ENCODE measurements around the gene PAN2. TPM values are rescaled to one million over a fixed set of nuclear protein-coding genes. Genes with fewer than 3 reads are reported as not detected.
"Not testable (repeated sequence)": the region's sequence is repeated elsewhere in the genome, so short reads cannot be mapped to it uniquely, and the experiment has no call there.

Gene PAN2
- total RNA-seq, 2 donors from 2014 or later, result 39.8 to 42.7 TPM

DNA sequence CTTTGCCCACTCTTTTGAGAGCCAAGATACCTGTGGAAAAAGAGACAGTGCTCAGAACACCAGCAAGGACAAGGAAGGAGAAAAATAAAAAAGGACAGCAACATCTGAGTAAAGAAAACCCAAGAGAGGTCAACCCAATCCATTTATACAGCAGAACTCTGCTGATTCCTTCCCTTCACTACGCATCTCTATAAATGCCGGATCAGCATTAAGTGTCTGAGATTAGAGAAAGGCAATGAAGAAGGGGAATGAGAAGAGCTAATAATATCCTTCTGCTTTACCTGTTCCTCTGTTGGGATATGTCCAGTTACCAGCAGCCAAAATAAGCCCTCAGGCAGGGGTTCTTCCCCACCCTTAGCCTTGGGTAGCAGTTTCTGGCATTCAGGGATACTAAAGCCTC is 51.2 kb downstream of the PAN2 start:
- Histone ChIP-seq H3K27me3 (replicated peaks; ENCODE audit: insufficient read depth) (no peaks in the 10 kb centered on the region), H3K27ac (no peak overlapping the region), H3K9me3 (no peaks in the 10 kb centered on the region), H3K36me3 (peaks cover 52% of the 10 kb centered on the region), H3K4me1 (ENCODE audit: control insufficient read depth in 1 of 2, low read depth in 2 of 2) (no peaks in the 10 kb centered on the region), H3K4me3 (no peak overlapping the region)
- TF ChIP-seq, protein P1, sequence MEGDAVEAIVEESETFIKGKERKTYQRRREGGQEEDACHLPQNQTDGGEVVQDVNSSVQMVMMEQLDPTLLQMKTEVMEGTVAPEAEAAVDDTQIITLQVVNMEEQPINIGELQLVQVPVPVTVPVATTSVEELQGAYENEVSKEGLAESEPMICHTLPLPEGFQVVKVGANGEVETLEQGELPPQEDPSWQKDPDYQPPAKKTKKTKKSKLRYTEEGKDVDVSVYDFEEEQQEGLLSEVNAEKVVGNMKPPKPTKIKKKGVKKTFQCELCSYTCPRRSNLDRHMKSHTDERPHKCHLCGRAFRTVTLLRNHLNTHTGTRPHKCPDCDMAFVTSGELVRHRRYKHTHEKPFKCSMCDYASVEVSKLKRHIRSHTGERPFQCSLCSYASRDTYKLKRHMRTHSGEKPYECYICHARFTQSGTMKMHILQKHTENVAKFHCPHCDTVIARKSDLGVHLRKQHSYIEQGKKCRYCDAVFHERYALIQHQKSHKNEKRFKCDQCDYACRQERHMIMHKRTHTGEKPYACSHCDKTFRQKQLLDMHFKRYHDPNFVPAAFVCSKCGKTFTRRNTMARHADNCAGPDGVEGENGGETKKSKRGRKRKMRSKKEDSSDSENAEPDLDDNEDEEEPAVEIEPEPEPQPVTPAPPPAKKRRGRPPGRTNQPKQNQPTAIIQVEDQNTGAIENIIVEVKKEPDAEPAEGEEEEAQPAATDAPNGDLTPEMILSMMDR (IDR thresholded peaks at IDR 0.05), result no peak
- DNase-seq (ENCODE audit: low spot score) (no peak), ATAC-seq (ENCODE audit: insufficient number of reproducible peaks, low FRiP score, low read depth) (no peak)

DNA sequence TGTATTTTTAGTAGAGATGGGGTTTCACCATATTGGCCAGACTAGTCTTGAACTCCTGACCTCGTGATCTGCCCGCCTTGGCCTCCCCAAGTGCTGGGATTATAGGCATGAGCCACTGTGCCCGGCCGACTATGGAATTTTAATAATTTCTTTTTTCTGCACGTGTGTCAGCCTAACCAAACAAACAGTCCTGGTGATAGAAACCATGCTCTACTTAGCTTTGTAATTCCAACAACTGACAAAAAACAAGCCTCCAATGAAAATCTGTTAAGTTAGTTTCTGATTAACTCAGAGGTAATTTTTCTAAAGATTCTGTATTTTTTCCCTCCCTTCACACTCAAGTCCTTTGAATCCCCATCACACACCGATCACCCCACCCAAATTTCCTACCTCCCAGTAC is 51.8 kb downstream of the PAN2 start:
- Histone ChIP-seq H3K4me1 (ENCODE audit: control insufficient read depth in 1 of 2, low read depth in 2 of 2) (no peaks in the 10 kb centered on the region), H3K9me3 (no peaks in the 10 kb centered on the region), H3K27ac (no peak overlapping the region), H3K4me3 (no peak overlapping the region), H3K27me3 (replicated peaks; ENCODE audit: insufficient read depth) (no peaks in the 10 kb centered on the region), H3K36me3 (peaks cover 52% of the 10 kb centered on the region)
- TF ChIP-seq, protein P1 (IDR thresholded peaks at IDR 0.05), result no peak
- ATAC-seq (ENCODE audit: insufficient number of reproducible peaks, low FRiP score, low read depth) (no peak), DNase-seq (ENCODE audit: low spot score) (no peak)

DNA sequence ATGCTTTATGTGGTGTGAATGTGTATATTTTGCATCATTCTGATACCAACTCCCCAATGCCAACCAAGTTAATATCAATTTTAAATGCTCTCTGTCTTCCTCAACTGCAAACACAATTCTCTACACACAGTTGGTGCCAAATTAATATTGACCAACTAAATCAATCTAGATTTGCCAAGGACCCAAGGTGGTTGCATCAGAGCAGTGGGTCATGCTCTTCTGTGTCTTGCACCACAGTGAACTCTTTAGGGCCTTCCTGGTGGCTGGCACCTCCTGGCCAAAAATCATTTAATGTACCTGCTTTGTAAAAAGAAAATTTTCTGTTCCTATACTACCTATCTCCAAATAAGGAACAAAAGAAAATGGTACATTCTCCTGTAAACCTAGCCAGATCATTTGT is 53.0 kb downstream of the PAN2 start:
- H3K36me3 ChIP-seq, result peaks cover 61% of the 10 kb centered on the region
- no peaks in the 10 kb centered on the region for H3K9me3 ChIP-seq
- H3K27ac ChIP-seq, result no peak overlapping the region
- ATAC-seq (ENCODE audit: insufficient number of reproducible peaks, low FRiP score, low read depth) (no peak), DNase-seq (ENCODE audit: low spot score) (no peak)
- TF ChIP-seq, protein P1 (IDR thresholded peaks at IDR 0.05), result no peak
- no peaks in the 10 kb centered on the region for H3K4me1 ChIP-seq (ENCODE audit: control insufficient read depth in 1 of 2, low read depth in 2 of 2)
- no peaks in the 10 kb centered on the region for H3K27me3 ChIP-seq (replicated peaks; ENCODE audit: insufficient read depth)
- no peak overlapping the region for H3K4me3 ChIP-seq

DNA sequence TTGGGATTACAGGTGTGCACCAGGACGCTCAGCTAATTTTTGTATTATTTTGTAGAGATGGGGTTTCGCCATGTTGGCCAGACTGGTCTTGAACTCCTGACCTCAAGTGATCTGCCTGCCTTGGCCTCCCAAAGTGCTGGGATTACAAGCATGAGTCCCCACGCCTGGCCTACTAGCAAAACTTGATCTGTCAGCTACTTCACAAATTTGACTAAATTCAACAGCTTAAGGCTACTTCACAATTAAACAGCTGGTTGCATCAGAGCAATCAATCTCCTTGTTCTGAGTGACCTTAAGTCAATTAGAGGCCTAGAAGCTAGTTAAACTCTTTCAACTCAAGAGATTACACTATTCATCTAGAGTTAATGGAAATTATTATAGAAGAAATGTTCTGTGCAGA is 54.9 kb downstream of the PAN2 start:
- H3K36me3 ChIP-seq, result peaks cover 71% of the 10 kb centered on the region

DNA sequence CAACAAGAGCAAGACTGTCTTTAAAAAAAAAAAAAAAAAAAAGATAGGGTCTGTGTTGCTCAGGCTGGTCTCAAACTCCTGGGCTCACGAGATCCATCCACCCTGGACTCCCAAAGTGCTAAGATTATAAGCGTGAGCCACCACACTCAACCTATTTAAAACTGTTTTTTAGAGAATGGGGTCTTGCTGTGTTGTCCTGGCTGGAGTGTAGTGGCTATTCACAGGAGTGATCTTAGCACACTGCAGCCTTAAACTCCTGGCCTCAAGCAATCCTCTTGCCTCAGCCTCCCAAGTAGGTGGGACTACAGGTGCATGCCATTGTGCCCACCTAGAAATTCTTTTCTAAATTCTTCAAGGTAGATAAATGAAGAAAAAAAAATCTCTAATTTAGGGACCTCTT is 59.5 kb downstream of the PAN2 start:
- TF ChIP-seq, protein P1 (IDR thresholded peaks at IDR 0.05), result no peak
- Histone ChIP-seq H3K4me1 (ENCODE audit: control insufficient read depth in 1 of 2, low read depth in 2 of 2) (peaks cover 0 to 16% of the 10 kb centered on the region in 2 donors), H3K4me3 (no peak overlapping the region), H3K27me3 (replicated peaks; ENCODE audit: insufficient read depth) (no peaks in the 10 kb centered on the region), H3K27ac (no peak overlapping the region), H3K36me3 (peaks cover 52% of the 10 kb centered on the region), H3K9me3 (no peaks in the 10 kb centered on the region)
- no peak for ATAC-seq (ENCODE audit: insufficient number of reproducible peaks, low FRiP score, low read depth)
- DNase-seq (ENCODE audit: low spot score), result no peak

More for the DNA sequence above, 54.9 kb downstream of the PAN2 start:
- DNase-seq (ENCODE audit: low spot score) (no peak), ATAC-seq (ENCODE audit: insufficient number of reproducible peaks, low FRiP score, low read depth) (no peak)
- H3K4me3 ChIP-seq, result no peak overlapping the region
- H3K27me3 ChIP-seq (replicated peaks; ENCODE audit: insufficient read depth), result no peaks in the 10 kb centered on the region
- TF ChIP-seq, protein P1 (IDR thresholded peaks at IDR 0.05), result no peak
- no peaks in the 10 kb centered on the region for H3K4me1 ChIP-seq (ENCODE audit: control insufficient read depth in 1 of 2, low read depth in 2 of 2)
- no peaks in the 10 kb centered on the region for H3K9me3 ChIP-seq
- H3K27ac ChIP-seq, result no peak overlapping the region

DNA sequence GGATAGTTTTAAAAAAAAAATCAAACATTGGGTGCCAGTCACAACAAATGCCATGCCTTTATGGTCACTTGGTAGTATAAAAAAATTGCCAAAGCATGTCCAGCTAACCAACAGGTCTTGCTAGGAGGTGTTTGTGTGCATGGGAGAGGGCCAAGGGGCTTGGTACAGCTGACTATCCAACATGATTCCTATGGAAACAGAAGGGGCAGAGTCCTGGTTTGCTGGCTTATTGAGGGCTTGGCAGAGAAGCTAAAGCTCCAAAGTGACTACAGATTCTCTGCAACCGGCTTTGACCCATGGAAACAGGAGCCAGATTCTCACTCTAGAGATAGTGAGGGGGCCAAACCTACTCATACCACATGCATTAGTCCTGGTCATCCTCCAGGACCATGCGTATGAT is 61.3 kb downstream of the PAN2 start:
- H3K27me3 ChIP-seq (replicated peaks; ENCODE audit: insufficient read depth); H3K9me3 ChIP-seq; H3K27ac ChIP-seq; H3K4me3 ChIP-seq; ATAC-seq (ENCODE audit: insufficient number of reproducible peaks, low FRiP score, low read depth); DNase-seq (ENCODE audit: low spot score): not testable (repeated sequence)
- Histone ChIP-seq H3K4me1 (ENCODE audit: control insufficient read depth in 1 of 2, low read depth in 2 of 2) (peaks cover 5 to 21% of the 10 kb centered on the region in 2 donors), H3K36me3 (peaks cover 41% of the 10 kb centered on the region)

Data from thoracic aorta (tissue), 2 donors.